ENCODE results near the gene IQSEC2.

DNA sequence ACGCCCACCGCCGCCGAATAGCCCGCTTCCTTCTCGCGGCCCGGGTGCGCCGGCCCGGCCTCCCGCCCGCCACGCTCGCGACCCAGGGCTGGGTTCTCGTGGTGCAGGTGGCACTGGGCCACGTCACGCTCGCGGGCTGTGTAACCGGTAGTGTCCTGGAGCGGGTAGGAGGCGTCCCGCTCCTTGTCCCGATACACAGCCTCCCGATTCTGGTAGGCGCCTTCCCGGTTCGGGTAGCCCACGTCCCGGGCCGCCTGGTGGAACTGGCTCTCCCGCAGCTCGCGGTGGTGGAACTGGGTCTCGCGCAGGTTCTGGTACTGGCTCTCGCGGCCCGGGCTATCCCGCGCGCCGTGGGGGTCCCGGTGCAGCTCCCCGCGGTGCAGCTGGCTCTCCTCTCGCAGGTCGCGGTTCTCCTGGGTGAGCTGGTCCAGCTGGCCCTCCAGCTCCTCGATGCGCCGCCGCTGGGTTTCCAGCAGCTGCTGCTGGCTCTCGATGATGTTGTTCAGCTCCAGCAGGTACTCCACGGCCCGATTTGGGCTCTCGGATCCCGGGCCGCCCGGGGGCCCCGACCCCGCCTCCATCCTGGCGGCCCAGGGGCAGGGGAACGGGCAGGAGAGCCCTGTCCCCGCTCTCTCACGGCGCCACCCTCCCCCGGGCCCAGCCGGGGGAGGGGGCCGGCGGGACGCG, 39.3 kb upstream of the IQSEC2 start:
- TF ChIP-seq POLR2A (IDR thresholded peaks at IDR 0.05; ENCODE audit: extremely low read depth, insufficient read length): no peak
- TF ChIP-seq, protein P1, sequence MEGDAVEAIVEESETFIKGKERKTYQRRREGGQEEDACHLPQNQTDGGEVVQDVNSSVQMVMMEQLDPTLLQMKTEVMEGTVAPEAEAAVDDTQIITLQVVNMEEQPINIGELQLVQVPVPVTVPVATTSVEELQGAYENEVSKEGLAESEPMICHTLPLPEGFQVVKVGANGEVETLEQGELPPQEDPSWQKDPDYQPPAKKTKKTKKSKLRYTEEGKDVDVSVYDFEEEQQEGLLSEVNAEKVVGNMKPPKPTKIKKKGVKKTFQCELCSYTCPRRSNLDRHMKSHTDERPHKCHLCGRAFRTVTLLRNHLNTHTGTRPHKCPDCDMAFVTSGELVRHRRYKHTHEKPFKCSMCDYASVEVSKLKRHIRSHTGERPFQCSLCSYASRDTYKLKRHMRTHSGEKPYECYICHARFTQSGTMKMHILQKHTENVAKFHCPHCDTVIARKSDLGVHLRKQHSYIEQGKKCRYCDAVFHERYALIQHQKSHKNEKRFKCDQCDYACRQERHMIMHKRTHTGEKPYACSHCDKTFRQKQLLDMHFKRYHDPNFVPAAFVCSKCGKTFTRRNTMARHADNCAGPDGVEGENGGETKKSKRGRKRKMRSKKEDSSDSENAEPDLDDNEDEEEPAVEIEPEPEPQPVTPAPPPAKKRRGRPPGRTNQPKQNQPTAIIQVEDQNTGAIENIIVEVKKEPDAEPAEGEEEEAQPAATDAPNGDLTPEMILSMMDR (IDR thresholded peaks at IDR 0.05; ENCODE audit: low read depth, low read length): no peak
- TF ChIP-seq, protein P2, sequence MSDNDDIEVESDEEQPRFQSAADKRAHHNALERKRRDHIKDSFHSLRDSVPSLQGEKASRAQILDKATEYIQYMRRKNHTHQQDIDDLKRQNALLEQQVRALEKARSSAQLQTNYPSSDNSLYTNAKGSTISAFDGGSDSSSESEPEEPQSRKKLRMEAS (IDR thresholded peaks at IDR 0.05; ENCODE audit: low read depth, low read length): no peak

Data from NB4 (cell line).